Prostate gland (tissue), 2 donors: ENCODE data around the gene IL15RA. TPM values are rescaled to one million over a fixed set of nuclear protein-coding genes. Genes with fewer than 3 reads are reported as not detected.

Experiments used
- DNase-seq: peaks from one replicate; pipeline ENCODE4 v3.0.0-alpha.2; 2019; ENCODE audit warnings: low spot score
- H3K27ac ChIP-seq, 2 donors: fragments of 200-600 bp; sonication (generic); 2 replicates each; pipeline ENCODE4 v1.5.1; 2017 to 2019
- H3K27me3 ChIP-seq: fragments of 200-600 bp; sonication (generic); replicated peaks from 2 replicates; pipeline ENCODE4 v1.5.1; 2019; ENCODE audit not compliant: insufficient read depth
- H3K36me3 ChIP-seq, 2 donors: fragments of 200-600 bp; sonication (generic); 1 replicate in 1 of 2; 2 replicates in 1 of 2; pipeline versions ENCODE4 v1.5.1 to v1.8.1; 2017 to 2019
- H3K4me1 ChIP-seq: fragments of 200-600 bp; sonication (generic); replicated peaks from 2 replicates; pipeline ENCODE4 v1.5.1; 2019
- H3K4me3 ChIP-seq, 2 donors: fragments of 200-600 bp; sonication (generic); 2 replicates each; pipeline ENCODE4 v1.5.1; 2017 to 2019
- H3K9me3 ChIP-seq: fragments of 200-600 bp; sonication (generic); 2 replicates; pipeline ENCODE4 v1.5.1; 2017
- POLR2A ChIP-seq: fragments of 450-650 bp; IDR thresholded peaks from one replicate; pipeline ENCODE4 v1.6.1; 2016; ENCODE audit warnings: antibody characterized with exemption, mild to moderate bottlenecking
- POLR2AphosphoS5 ChIP-seq: sonication (generic); formaldehyde crosslinking; IDR thresholded peaks from one replicate; pipeline ENCODE4 v1.6.1; 2017; ENCODE audit warnings: antibody characterized with exemption
- WGBS: methylation state at CpG from one replicate; pipeline ENCODE4 v1.1.5; 2018; 5-methylcytosine and 5-hydroxymethylcytosine counted together
- intact Hi-C: fragments of 100-400 bp; cut with DNase I; formaldehyde crosslinking; loops from one replicate; pipeline ENCODE4 v1.14.2; 2022
- total RNA-seq, 2 donors: library from RNA; depleted of rRNA; stranded (reverse); fragments of >200 nt; gene quantifications; one replicate each; pipeline ENCODE4 v1.1.0, GENCODE V29; 2016
- TF ChIP-seq, protein P1 (sequence below), 4 experiments: fragments of 200-600 bp in 2 of 4; fragments of 450-650 bp in 2 of 4; sonication (generic) in 2 of 4; IDR thresholded peaks; 1 replicate in 3 of 4; 2 replicates in 1 of 4; pipeline ENCODE4 v1.5.1; 2016 to 2019; ENCODE audit warnings: antibody characterized with exemption in 4 of 4, mild to moderate bottlenecking in 2 of 4, moderate library complexity in 2 of 4

Gene IL15RA
- total RNA-seq, 2 donors from 2014 or later: 11.7 to 18.5 TPM

DNA sequence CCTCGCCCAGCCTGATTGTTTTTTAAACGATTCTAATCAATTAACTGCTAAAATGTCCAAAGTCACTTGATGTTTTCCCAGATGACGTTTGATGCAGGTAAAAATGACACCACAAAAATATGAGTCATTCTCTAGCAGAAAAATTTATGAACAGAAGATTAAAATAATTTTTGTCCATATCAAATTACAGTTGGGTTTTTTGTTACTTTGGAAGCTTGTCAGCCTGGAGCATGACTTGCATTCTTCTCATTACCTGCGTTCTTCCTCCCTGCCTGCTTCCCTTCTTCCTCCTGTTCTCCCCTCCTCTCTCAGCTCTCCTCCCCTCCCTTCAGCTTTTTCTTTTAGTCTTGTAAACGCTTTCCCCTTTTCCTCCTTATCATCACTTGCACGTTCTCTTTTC, 18.7 kb downstream of the IL15RA start:
- TF ChIP-seq, protein P1, sequence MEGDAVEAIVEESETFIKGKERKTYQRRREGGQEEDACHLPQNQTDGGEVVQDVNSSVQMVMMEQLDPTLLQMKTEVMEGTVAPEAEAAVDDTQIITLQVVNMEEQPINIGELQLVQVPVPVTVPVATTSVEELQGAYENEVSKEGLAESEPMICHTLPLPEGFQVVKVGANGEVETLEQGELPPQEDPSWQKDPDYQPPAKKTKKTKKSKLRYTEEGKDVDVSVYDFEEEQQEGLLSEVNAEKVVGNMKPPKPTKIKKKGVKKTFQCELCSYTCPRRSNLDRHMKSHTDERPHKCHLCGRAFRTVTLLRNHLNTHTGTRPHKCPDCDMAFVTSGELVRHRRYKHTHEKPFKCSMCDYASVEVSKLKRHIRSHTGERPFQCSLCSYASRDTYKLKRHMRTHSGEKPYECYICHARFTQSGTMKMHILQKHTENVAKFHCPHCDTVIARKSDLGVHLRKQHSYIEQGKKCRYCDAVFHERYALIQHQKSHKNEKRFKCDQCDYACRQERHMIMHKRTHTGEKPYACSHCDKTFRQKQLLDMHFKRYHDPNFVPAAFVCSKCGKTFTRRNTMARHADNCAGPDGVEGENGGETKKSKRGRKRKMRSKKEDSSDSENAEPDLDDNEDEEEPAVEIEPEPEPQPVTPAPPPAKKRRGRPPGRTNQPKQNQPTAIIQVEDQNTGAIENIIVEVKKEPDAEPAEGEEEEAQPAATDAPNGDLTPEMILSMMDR (IDR thresholded peaks at IDR 0.05): no peak
- no peak for TF ChIP-seq POLR2A
- TF ChIP-seq POLR2AphosphoS5: no peak
- no peak overlapping the region for H3K4me3 ChIP-seq
- no peaks in the 10 kb centered on the region for H3K4me1 ChIP-seq
- H3K9me3 ChIP-seq: no peaks in the 10 kb centered on the region
- H3K36me3 ChIP-seq: no peaks in the 10 kb centered on the region
- WGBS: 57% methylated on average over 6 of the region's 6 CpGs
- DNase-seq: no peak
- intact Hi-C loops: no loop called here
- H3K27me3 ChIP-seq: no peaks in the 10 kb centered on the region
- H3K27ac ChIP-seq: no peak overlapping the region

DNA sequence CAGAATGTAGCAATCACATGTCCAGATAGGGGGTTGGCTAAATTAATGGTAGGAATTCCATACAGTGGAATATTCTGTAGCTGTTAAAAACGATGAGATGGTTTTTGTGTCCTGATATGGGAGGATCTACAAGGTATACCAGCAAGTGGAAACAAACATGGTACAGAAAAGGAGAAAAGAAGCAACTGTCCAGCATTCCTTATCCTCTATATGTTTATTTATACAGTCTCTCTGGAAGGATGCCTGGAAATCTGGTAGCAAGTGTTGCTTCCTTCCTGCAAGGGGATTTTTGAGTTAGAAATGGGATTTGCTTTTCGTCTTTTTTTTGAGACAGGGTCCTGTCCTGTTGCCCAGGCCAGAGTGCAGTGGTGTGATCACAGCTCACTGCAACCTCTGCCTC, 19.3 kb downstream of the IL15RA start:
- Histone ChIP-seq H3K4me1 (no peaks in the 10 kb centered on the region), H3K36me3 (no peaks in the 10 kb centered on the region), H3K4me3 (no peak overlapping the region), H3K9me3 (no peaks in the 10 kb centered on the region), H3K27ac (no peak overlapping the region), H3K27me3 (no peaks in the 10 kb centered on the region)
- 58% methylated on average over 2 of the region's 2 CpGs for WGBS
- no peak for DNase-seq
- intact Hi-C loops: no loop called here
- TF ChIP-seq POLR2AphosphoS5 (no peak), POLR2A (no peak)
- TF ChIP-seq, protein P1 (IDR thresholded peaks at IDR 0.05): no peak

DNA sequence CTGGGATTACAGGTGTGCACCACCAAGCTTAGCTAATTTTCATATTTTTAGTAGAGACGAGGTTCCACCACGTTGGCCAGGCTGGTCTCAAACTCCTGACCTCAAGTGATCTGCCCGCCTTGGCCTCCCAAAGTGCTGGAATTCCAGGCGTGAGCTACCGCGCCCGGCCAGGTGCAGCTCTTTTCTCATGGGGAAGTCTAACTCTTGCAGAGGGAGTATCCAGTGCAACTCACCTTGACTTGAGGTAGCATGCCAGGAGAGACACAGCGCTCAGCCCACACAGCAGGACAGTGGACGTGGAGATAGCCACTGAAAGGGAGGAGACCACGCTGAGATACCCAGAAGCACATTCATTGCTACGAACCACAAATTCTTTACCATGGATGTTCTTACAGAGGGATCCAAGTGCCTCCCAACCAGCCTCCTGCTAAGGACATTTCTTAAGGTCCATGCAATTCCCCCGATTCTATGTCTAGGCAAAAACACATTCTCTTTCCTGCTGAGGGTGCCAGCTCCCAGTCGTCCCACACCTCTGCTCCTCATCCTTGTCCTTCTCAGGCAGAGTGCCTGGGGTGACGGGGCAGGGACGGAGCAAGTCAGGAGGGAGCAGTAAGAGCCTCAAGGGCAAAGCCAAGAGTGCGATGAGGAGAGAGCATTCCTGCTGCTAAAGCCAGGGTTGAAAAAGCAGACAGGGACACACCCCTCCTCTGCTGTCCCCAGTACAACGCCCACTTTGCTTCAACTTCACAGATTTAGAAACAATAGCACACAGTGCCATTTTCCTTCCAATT, 21.0 kb downstream of the IL15RA start:
- Histone ChIP-seq H3K4me1 (no peaks in the 10 kb centered on the region), H3K9me3 (no peaks in the 10 kb centered on the region), H3K27ac (no peak overlapping the region), H3K27me3 (no peaks in the 10 kb centered on the region), H3K36me3 (no peaks in the 10 kb centered on the region), H3K4me3 (no peak overlapping the region)
- 83% methylated on average over 17 of the region's 17 CpGs for WGBS
- DNase-seq: no peak
- intact Hi-C loops: no loop called here
- TF ChIP-seq, protein P1 (IDR thresholded peaks at IDR 0.05): no peak
- no peak for TF ChIP-seq POLR2AphosphoS5
- no peak for TF ChIP-seq POLR2A

DNA sequence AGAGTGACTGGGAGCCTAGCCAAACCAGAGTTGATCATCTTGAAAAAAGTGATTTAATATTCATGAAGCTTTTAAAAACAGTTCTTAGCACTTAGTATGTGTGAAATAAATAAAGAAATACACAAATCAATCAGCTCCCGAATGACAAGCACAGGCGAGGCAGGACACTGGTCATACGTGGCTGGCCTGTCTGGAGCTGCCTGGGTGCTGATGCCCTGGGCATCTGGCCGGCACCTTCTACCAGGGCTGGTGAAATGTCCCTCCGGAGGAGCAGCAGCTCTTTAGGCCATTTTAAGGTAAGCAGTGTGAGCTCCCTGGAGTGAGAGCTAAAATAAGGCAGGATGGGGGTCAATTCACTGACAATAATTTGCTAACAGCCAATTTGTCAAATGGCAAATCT, 23.7 kb downstream of the IL15RA start:
- no peak for DNase-seq
- Histone ChIP-seq H3K4me1 (no peaks in the 10 kb centered on the region), H3K27ac (no peak overlapping the region), H3K27me3 (no peaks in the 10 kb centered on the region), H3K9me3 (no peaks in the 10 kb centered on the region), H3K4me3 (no peak overlapping the region), H3K36me3 (no peaks in the 10 kb centered on the region)
- TF ChIP-seq POLR2AphosphoS5 (no peak), POLR2A (no peak)
- TF ChIP-seq, protein P1 (IDR thresholded peaks at IDR 0.05): no peak
- WGBS: 86% methylated on average over 5 of the region's 5 CpGs
- intact Hi-C loops: no loop called here

DNA sequence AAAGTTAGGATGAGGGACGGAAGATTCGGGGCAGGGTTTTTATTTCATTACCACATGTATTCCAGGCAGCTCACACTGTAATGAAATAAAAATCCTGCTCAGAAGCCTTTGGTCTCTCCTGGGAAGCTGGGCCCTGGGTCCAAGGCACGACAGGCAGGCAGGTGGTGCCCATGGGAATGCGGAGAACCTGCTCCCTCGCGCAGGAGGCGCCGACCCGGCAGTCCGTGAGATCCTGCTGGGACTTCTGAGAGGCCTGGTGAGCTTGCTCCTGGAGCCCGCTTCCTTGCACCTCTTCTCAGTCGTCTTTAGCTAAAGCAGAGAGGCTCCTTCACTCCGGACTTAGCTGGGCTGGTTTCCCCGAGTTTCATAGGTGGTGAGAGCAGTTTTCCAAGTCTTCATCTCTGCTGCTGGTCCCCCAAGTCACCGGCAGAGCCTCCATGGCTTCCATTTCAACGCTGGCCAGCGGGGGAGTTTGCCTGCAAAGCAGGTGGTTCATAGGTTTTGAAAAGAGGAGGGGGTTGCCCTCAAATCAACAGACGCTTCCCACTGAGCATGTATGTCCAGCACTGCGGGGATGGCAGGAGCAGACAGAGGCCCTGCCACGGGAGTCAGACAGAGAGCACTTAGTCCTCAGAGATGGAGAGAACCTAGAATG, 24.5 kb downstream of the IL15RA start:
- Histone ChIP-seq H3K4me1 (no peaks in the 10 kb centered on the region), H3K4me3 (no peak overlapping the region), H3K27me3 (no peaks in the 10 kb centered on the region), H3K9me3 (no peaks in the 10 kb centered on the region), H3K36me3 (no peaks in the 10 kb centered on the region), H3K27ac (no peak overlapping the region)
- WGBS: 88% methylated on average over 19 of the region's 20 CpGs
- no peak for DNase-seq
- intact Hi-C loops: no loop called here
- TF ChIP-seq POLR2A (no peak), POLR2AphosphoS5 (no peak)
- TF ChIP-seq, protein P1 (IDR thresholded peaks at IDR 0.05): no peak
